SJSA1 (cell line): ENCODE data around the gene ZNF526. TPM values are rescaled to one million over a fixed set of nuclear protein-coding genes. Genes with fewer than 3 reads are reported as not detected.

ENCODE experiments used
- DNase-seq, 2 experiments: peaks; one replicate each; pipeline ENCODE4 v3.0.0-alpha.2; 2015 to 2020; ENCODE audit warnings: low spot score in 2 of 2, low read depth in 1 of 2
- H3K27ac ChIP-seq: fragments of 250-450 bp; sonication (Bioruptor Pico); 2 replicates; pipeline ENCODE4 v1.5.1; 2020; ENCODE audit warnings: mild to moderate bottlenecking, moderate library complexity
- H3K27me3 ChIP-seq: fragments of 250-450 bp; sonication (Bioruptor Pico); replicated peaks from 2 replicates; pipeline ENCODE4 v1.5.1; 2020; ENCODE audit warnings: mild to moderate bottlenecking, moderate library complexity
- H3K36me3 ChIP-seq: fragments of 250-450 bp; sonication (Bioruptor Pico); 2 replicates; pipeline ENCODE4 v1.5.1; 2020; ENCODE audit warnings: mild to moderate bottlenecking
- H3K4me1 ChIP-seq: fragments of 250-450 bp; sonication (Bioruptor Pico); replicated peaks from 2 replicates; pipeline ENCODE4 v1.6.1; 2021; ENCODE audit warnings: mild to moderate bottlenecking
- H3K4me3 ChIP-seq: fragments of 250-450 bp; sonication (Bioruptor Pico); 2 replicates; pipeline ENCODE4 v1.5.1; 2020; ENCODE audit warnings: mild to moderate bottlenecking
- H3K9me3 ChIP-seq: fragments of 250-450 bp; sonication (Bioruptor Pico); replicated peaks from 2 replicates; pipeline ENCODE4 v1.5.1; 2020; ENCODE audit warnings: mild to moderate bottlenecking
- total RNA-seq: library from RNA; depleted of rRNA; stranded (reverse); fragments of >200 nt; shearing (Covaris generic); gene quantifications from 2 replicates; pipeline ENCODE4 v1.2.3, GENCODE V29; 2014

ZNF526 gene
- total RNA-seq, 1 experiment from 2014 or later = 10.5 TPM

- no peaks in the 10 kb centered on the region for H3K9me3 ChIP-seq
- H3K27me3 ChIP-seq = no peaks in the 10 kb centered on the region
- DNase-seq = peak; percentile 93 to 98
- H3K27ac ChIP-seq = peak within 1 kb of the TSS; percentile 66
- peaks cover 25% of the 10 kb centered on the region for H3K4me1 ChIP-seq
- H3K4me3 ChIP-seq = peak within 1 kb of the TSS; percentile 50
- peaks cover 16% of the 10 kb centered on the region for H3K36me3 ChIP-seq
These were observed 2.3 kb upstream of the ZNF526 start, which contains the start of gene DEDD2 for GRCh38 chr19:42217520-42218437. DEDD2 (minus strand) TSS chr19:42217677; CDS start chr19:42217007, 670 bp downstream.

GRCh38 chr19:42220751-42221097, 612 bp downstream of the ZNF526 start:
- Histone ChIP-seq H3K9me3 (no peaks in the 10 kb centered on the region), H3K4me3 (peak overlapping the region; percentile 62), H3K27ac (peak overlapping the region; percentile 37), H3K27me3 (no peaks in the 10 kb centered on the region), H3K4me1 (peaks cover 25% of the 10 kb centered on the region), H3K36me3 (peaks cover 30% of the 10 kb centered on the region)
- DNase-seq = no peak

DNA sequence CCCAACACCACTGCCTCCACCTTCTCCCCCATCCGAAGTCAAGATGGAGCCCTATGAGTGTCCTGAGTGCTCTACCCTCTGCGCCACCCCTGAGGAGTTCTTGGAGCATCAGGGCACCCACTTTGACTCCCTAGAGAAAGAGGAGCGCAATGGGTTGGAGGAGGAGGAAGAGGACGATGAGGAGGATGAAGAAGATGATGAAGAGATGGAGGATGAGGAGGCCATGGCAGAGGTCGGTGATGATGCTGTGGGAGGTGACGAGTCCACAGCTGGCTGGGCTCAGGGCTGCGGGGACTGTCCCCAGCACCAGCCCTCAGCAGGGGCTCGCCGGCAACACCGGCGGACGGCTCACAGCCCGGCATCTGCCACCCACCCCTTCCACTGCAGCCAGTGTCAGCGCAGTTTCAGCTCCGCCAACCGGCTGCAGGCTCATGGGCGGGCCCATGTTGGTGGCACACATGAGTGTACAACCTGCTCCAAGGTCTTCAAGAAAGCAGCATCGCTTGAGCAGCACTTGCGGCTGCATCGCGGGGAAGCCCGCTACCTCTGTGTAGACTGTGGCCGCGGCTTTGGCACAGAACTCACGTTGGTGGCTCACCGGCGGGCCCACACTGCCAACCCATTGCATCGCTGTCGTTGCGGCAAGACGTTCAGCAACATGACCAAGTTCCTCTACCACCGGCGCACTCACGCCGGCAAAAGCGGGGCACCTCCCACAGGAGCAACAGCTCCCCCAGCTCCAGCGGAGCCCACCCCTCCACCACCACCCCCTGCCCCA, 5.0 kb downstream of the ZNF526 start:
- Histone ChIP-seq H3K4me1 (peaks cover 5% of the 10 kb centered on the region; the same call in 1 of the 2 replicates), H3K27me3 (no peaks in the 10 kb centered on the region), H3K36me3 (peaks cover 71% of the 10 kb centered on the region), H3K27ac (no peak overlapping the region), H3K4me3 (no peak overlapping the region), H3K9me3 (no peaks in the 10 kb centered on the region)
- DNase-seq = peak in 1 of 2 experiments; percentile 41

DNA sequence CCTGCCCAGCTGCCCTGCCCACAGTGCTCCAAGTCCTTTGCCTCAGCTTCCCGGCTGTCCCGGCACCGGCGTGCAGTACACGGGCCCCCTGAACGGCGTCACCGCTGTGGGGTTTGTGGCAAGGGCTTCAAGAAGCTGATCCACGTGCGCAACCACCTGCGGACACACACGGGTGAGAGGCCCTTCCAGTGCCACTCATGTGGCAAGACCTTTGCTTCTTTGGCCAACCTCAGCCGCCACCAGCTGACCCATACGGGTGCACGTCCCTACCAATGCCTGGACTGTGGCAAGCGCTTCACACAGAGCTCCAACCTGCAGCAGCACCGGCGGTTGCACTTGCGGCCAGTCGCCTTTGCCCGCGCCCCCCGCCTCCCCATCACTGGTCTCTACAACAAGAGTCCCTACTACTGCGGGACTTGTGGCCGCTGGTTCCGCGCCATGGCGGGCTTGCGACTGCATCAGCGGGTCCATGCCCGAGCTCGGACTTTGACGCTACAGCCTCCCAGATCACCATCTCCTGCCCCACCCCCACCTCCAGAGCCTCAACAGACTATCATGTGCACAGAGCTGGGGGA, 5.7 kb downstream of the ZNF526 start:
- Histone ChIP-seq H3K36me3 (peaks cover 76% of the 10 kb centered on the region), H3K27me3 (no peaks in the 10 kb centered on the region)
- peak in 1 of 2 experiments; percentile 46 for DNase-seq

GRCh38 chr19:42226886-42227285, 6.8 kb downstream of the ZNF526 start:
- Histone ChIP-seq H3K27ac (no peak overlapping the region), H3K4me3 (no peak overlapping the region), H3K4me1 (no peaks in the 10 kb centered on the region), H3K9me3 (no peaks in the 10 kb centered on the region), H3K27me3 (no peaks in the 10 kb centered on the region), H3K36me3 (peaks cover 86% of the 10 kb centered on the region)
- no peak for DNase-seq

More for the DNA sequence above, 5.7 kb downstream of the ZNF526 start:
- Histone ChIP-seq H3K9me3 (no peaks in the 10 kb centered on the region), H3K4me1 (peaks cover 5% of the 10 kb centered on the region; the same call in 1 of the 2 replicates), H3K27ac (no peak overlapping the region), H3K4me3 (no peak overlapping the region)

- peak in 1 of 2 experiments; percentile 32 for DNase-seq
- no peaks in the 10 kb centered on the region for H3K4me1 ChIP-seq
- peaks cover 89% of the 10 kb centered on the region for H3K36me3 ChIP-seq
These were observed 8.5 kb downstream of the ZNF526 start for GRCh38 chr19:42228641-42229040.

DNA sequence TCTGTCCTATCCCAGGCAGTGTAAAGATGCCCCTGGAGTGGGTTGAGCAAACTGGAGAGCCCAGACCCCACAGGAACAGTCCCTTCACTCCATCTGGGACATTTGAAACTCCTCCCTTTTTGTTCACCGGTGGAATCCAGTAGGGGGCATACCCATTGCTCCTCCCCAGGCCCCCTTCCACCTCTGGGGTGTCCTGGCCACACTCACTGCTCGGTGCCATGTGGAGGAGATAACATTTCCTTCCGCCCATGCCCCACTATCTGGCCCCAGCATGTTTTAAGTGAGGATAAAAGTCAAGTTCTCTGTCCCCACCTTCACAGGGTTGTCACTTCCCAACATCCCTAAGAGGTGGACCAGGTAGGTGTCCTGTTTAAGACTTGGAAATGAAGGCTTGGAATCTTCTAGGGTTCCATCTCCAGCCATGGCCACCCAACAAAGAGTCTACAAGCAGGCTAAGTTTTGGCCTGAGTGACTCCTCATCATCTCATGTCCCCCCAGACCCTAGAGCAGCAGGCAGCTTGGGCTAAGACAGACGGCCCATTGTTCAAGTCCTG, 9.3 kb downstream of the ZNF526 start:
- Histone ChIP-seq H3K27ac (no peak overlapping the region), H3K4me3 (no peak overlapping the region), H3K36me3 (peaks cover 93% of the 10 kb centered on the region), H3K9me3 (no peaks in the 10 kb centered on the region), H3K27me3 (no peaks in the 10 kb centered on the region), H3K4me1 (no peaks in the 10 kb centered on the region)
- DNase-seq = peak in 1 of 2 experiments; percentile 35

More at GRCh38 chr19:42228641-42229040, 8.5 kb downstream of the ZNF526 start:
- Histone ChIP-seq H3K27me3 (no peaks in the 10 kb centered on the region), H3K4me3 (no peak overlapping the region), H3K27ac (no peak overlapping the region), H3K9me3 (no peaks in the 10 kb centered on the region)

- H3K4me1 ChIP-seq = no peaks in the 10 kb centered on the region
- DNase-seq = no peak
- no peaks in the 10 kb centered on the region for H3K27me3 ChIP-seq
- no peak overlapping the region for H3K4me3 ChIP-seq
- H3K36me3 ChIP-seq = peaks cover 93% of the 10 kb centered on the region
- H3K9me3 ChIP-seq = no peaks in the 10 kb centered on the region
- no peak overlapping the region for H3K27ac ChIP-seq
These were observed 9.8 kb downstream of the ZNF526 start for GRCh38 chr19:42229855-42230351.

- Histone ChIP-seq H3K9me3 (no peaks in the 10 kb centered on the region), H3K4me1 (no peaks in the 10 kb centered on the region), H3K27me3 (no peaks in the 10 kb centered on the region), H3K36me3 (peaks cover 93% of the 10 kb centered on the region), H3K27ac (no peak overlapping the region), H3K4me3 (no peak overlapping the region)
- no peak for DNase-seq
These were observed 10.5 kb downstream of the ZNF526 start for GRCh38 chr19:42230571-42230970.

GRCh38 chr19:42232435-42232834, 12.3 kb downstream of the ZNF526 start:
- no peak for DNase-seq
- Histone ChIP-seq H3K36me3 (peaks cover 87% of the 10 kb centered on the region), H3K4me1 (no peaks in the 10 kb centered on the region)

DNA sequence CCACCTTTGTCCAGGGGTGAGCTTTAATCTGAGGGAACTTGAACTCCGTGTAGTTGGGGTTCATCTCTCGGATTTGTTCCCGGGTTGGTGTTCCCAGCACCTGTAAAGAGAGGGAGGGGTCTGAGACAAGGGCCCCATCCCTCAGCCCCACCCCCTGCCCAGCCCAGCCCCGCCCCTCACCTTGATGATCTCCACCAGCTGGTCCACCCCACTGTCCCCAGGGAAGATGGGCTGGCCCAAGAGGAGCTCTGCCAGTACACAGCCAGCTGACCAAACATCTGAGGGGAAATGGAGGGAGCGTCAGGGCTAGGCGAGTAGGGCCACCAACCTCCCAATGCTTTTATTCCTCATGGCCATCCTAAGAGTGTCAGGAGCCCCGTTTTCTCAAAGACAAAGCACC, 13.0 kb downstream of the ZNF526 start:
- no peak overlapping the region for H3K27ac ChIP-seq
- peaks cover 83% of the 10 kb centered on the region for H3K36me3 ChIP-seq
- H3K4me1 ChIP-seq = no peaks in the 10 kb centered on the region
- H3K9me3 ChIP-seq = no peaks in the 10 kb centered on the region
- no peak overlapping the region for H3K4me3 ChIP-seq
- DNase-seq = no peak
- H3K27me3 ChIP-seq = no peaks in the 10 kb centered on the region

More at GRCh38 chr19:42232435-42232834, 12.3 kb downstream of the ZNF526 start:
- Histone ChIP-seq H3K27ac (no peak overlapping the region), H3K27me3 (no peaks in the 10 kb centered on the region), H3K4me3 (no peak overlapping the region), H3K9me3 (no peaks in the 10 kb centered on the region)

DNA sequence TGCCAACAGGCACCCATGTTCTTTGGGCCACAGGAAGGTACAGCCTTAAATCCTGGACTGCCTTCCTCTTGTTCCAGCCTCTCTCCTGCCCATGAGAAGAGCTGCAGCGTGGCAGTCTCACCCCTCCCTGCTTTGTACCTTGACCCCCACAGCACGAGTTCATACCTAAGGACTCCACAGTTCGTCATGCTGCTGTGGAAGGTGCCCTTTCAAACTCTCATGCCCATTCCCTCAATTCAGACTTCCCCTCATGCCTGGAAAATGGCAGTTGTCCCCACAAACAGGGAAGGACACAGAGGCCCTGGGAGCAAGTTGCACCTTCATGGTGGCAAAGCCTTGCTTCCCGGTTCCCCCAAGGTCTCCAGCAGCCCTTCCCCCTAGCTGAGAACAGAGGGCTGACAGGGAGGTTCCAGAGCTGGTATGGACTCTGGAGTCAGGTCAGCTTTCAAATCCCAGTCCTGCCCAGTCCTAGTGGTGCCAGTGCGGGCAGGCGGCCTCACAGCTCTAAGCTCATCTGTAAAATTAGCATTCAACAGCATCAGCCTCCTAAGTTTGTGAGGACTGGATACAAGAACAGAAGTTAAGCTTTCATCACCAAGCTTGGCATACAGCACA, 13.7 kb downstream of the ZNF526 start:
- Histone ChIP-seq H3K27me3 (no peaks in the 10 kb centered on the region), H3K9me3 (no peaks in the 10 kb centered on the region), H3K27ac (no peak overlapping the region), H3K4me3 (no peak overlapping the region), H3K4me1 (no peaks in the 10 kb centered on the region), H3K36me3 (peaks cover 77% of the 10 kb centered on the region)
- no peak for DNase-seq

DNA sequence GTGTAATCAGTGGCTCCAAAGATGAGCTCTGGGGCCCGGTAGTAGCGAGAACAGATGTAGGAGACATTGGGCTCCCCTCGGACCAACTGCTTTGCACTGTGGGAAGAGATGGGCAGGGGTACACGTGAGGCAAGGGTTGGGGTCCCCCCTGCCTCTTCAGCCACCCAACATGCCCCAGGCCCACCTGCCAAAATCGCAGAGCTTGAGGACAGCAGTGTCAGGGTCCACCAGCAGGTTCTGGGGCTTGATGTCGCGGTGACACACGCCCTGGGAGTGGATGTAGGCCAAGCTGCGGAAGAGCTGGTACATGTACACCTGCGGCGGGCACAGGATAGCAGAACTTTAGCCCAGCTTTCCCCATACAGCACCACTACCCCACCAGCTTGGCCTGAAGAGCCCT, 14.3 kb downstream of the ZNF526 start:
- H3K4me3 ChIP-seq = no peak overlapping the region
- H3K4me1 ChIP-seq = no peaks in the 10 kb centered on the region
- no peaks in the 10 kb centered on the region for H3K9me3 ChIP-seq
- DNase-seq = no peak
- H3K36me3 ChIP-seq = peaks cover 75% of the 10 kb centered on the region
- no peak overlapping the region for H3K27ac ChIP-seq
- H3K27me3 ChIP-seq = no peaks in the 10 kb centered on the region
